Measurements from ENCODE around the gene STXBP6. TPM values are rescaled to one million over a fixed set of nuclear protein-coding genes. Genes with fewer than 3 reads are reported as not detected.

The STXBP6 gene
- total and polyA plus RNA-seq, 8 donors, result 9.9 to 28.5 (median 23.2) TPM

DNA sequence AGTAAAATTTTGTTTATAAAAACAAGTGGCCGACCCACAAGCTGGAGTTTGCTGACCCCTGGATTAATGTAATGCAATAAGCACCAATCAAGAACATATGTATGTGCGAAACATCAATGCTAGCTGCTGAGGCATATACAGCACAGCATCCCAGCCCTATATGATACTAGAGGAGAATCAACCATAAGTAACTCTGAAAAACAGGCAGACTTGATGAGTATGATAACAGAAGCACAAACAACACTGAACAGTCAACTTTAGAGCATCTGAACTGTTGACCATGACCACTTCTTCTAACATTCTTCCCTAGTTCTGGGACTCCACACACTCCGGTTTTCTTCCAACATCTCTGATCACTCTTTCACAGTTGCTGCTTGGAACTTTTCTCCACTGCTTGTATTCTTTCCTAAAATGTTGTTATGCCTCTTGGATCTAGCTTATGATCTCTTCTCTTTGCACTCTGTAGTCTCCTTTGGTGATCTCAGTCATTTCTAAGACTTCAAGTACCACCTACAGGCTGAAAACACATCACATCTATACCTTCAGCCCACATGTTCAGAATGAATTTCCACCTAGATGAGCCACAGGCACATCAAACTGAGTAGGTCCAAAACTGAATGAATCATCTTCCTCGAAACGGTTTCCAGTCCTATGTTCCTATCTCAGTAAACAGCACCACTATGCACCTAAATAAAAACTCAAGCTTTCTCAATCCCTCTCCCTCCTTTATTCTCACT lies 57.2 kb downstream of the STXBP6 start:
- no peaks in the 10 kb centered on the region for H3K9me3 ChIP-seq
- H3K27ac ChIP-seq, result no peak overlapping the region
- TF ChIP-seq, protein P1, sequence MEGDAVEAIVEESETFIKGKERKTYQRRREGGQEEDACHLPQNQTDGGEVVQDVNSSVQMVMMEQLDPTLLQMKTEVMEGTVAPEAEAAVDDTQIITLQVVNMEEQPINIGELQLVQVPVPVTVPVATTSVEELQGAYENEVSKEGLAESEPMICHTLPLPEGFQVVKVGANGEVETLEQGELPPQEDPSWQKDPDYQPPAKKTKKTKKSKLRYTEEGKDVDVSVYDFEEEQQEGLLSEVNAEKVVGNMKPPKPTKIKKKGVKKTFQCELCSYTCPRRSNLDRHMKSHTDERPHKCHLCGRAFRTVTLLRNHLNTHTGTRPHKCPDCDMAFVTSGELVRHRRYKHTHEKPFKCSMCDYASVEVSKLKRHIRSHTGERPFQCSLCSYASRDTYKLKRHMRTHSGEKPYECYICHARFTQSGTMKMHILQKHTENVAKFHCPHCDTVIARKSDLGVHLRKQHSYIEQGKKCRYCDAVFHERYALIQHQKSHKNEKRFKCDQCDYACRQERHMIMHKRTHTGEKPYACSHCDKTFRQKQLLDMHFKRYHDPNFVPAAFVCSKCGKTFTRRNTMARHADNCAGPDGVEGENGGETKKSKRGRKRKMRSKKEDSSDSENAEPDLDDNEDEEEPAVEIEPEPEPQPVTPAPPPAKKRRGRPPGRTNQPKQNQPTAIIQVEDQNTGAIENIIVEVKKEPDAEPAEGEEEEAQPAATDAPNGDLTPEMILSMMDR (IDR thresholded peaks at IDR 0.05), result no peak

DNA sequence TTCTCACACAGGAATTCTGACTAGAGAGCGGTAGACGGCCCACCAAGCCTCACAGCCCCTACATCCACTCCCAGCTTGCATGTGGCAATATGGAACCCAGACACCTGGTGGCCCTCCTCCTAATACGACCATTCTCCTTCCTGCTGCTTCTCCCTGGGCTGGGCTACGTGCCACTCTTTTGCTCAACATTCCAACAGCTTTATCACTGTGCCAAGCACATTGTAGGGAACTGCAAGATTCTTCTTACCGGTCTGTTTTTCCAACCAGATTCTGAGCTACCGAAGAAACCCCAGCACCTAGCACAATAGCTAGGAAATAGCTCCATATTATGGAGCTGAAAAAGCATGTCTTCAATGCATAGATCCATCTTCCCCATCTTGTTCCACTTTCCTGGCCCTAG lies 58.1 kb downstream of the STXBP6 start:
- H3K4me3 ChIP-seq, result no peak overlapping the region
- H3K27ac ChIP-seq, result no peak overlapping the region
- ATAC-seq (peak in 3 of 4 donors; percentile 52 to 53 (median 52)), FAIRE-seq (no peak), DNase-seq (no peak)
- TF ChIP-seq, protein P1 (IDR thresholded peaks at IDR 0.05), result no peak
- no peaks in the 10 kb centered on the region for H3K36me3 ChIP-seq
- peaks cover 0 to 4% (median 3%) of the 10 kb centered on the region in 3 donors for H3K4me1 ChIP-seq
- intact Hi-C loops (cut with DNase I), result no loop called here
- H3K27me3 ChIP-seq, result no peaks in the 10 kb centered on the region
- 61 to 63% methylated on average over 6 of the region's 6 CpGs for WGBS, 2 donors
- H3K9me3 ChIP-seq, result no peaks in the 10 kb centered on the region

More for the DNA sequence above, 57.2 kb downstream of the STXBP6 start:
- 93 to 94% methylated on average over 5 of the region's 5 CpGs for WGBS, 2 donors
- ATAC-seq (peak in 1 of 4 donors; percentile 25), FAIRE-seq (no peak), DNase-seq (no peak)
- intact Hi-C loops (cut with DNase I), result no loop called here
- H3K36me3 ChIP-seq, result no peaks in the 10 kb centered on the region
- H3K4me3 ChIP-seq, result no peak overlapping the region
- H3K4me1 ChIP-seq, result no peaks in the 10 kb centered on the region
- no peaks in the 10 kb centered on the region for H3K27me3 ChIP-seq

DNA sequence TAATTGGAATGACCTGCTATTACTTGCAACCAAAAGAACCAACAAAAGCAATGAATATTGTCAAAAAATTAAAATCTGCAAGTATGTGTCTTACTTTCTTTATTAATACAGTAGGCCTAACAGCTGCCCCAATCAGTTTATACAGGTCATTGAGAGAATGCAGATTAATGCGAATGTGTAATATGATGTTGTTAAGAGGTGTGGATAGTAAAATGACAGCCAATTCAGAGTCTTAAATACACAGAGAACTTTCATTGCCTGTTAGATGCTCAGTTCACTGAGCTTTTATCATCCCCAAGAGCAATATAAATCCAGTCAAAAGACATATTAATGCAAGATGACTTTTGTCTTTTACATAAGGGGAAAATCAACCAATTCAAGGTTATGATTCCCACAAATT lies 58.7 kb downstream of the STXBP6 start:
- Histone ChIP-seq H3K9me3 (no peaks in the 10 kb centered on the region), H3K27ac (no peak overlapping the region), H3K4me1 (peaks cover under 1 to 9% (median 8%) of the 10 kb centered on the region in 3 donors), H3K36me3 (no peaks in the 10 kb centered on the region), H3K27me3 (no peaks in the 10 kb centered on the region), H3K4me3 (no peak overlapping the region)
- intact Hi-C loops (cut with DNase I), result no loop called here
- WGBS, 2 donors, result 83 to 88% methylated on average over 1 of the region's 1 CpG
- FAIRE-seq, result no peak
- ATAC-seq, result no peak
- DNase-seq, result no peak
- TF ChIP-seq, protein P1 (IDR thresholded peaks at IDR 0.05), result no peak

GRCh38 chr14:24990773-24991172 lies 59.2 kb downstream of the STXBP6 start:
- intact Hi-C loops (cut with DNase I), result no loop called here

More at GRCh38 chr14:24990773-24991172, 59.2 kb downstream of the STXBP6 start:
- TF ChIP-seq, protein P1 (IDR thresholded peaks at IDR 0.05), result no peak
- Histone ChIP-seq H3K4me1 (peaks cover 5 to 14% (median 13%) of the 10 kb centered on the region in 3 donors), H3K36me3 (no peaks in the 10 kb centered on the region), H3K4me3 (no peak overlapping the region), H3K27ac (no peak overlapping the region), H3K27me3 (no peaks in the 10 kb centered on the region), H3K9me3 (no peaks in the 10 kb centered on the region)
- DNase-seq, result no peak
- no peak for FAIRE-seq
- ATAC-seq, result no peak

Measured in pancreas (tissue), 10 donors.